Neural cell (in vitro differentiated cells): ENCODE results near the gene TOX2. TPM values are rescaled to one million over a fixed set of nuclear protein-coding genes. Genes with fewer than 3 reads are reported as not detected.

Experiments
- H2AFZ ChIP-seq: fragments of 200-600, 300-800 bp; sonication (generic), shearing (Covaris generic); 2 replicates; pipeline ENCODE4 v1.6.0; 2014; ENCODE audit warnings: low read depth, mild to moderate bottlenecking, antibody characterized with exemption, low read length, moderate library complexity
- H3F3A ChIP-seq: fragments of 200-600 bp; shearing (Covaris generic); 2 replicates; pipeline ENCODE4 v1.6.1; 2016; ENCODE audit warnings: mild to moderate bottlenecking, moderate library complexity, mixed read lengths, antibody characterized with exemption, low read length; ENCODE audit not compliant: insufficient read depth, poor library complexity, severe bottlenecking
- H3K27ac ChIP-seq: fragments of 200-600, 300-800 bp; sonication (generic), shearing (Covaris generic); 2 replicates; pipeline ENCODE4 v1.5.1; 2014; ENCODE audit warnings: mild to moderate bottlenecking, low read length, moderate library complexity
- H3K27me3 ChIP-seq: fragments of 300-800, 200-600 bp; sonication (generic), shearing (Covaris generic); 2 replicates; pipeline ENCODE4 v1.6.0; 2014; ENCODE audit warnings: mild to moderate bottlenecking, low read depth, low read length, moderate library complexity; ENCODE audit not compliant: insufficient read depth
- H3K36me3 ChIP-seq: fragments of 300-800, 200-600 bp; sonication (generic), shearing (Covaris generic); 2 replicates; pipeline ENCODE4 v1.5.1; 2014; ENCODE audit warnings: mild to moderate bottlenecking, antibody characterized with exemption, low read length, moderate library complexity; ENCODE audit not compliant: insufficient read depth
- H3K4me2 ChIP-seq: fragments of 300-800, 200-600 bp; sonication (generic), shearing (Covaris generic); 2 replicates; pipeline ENCODE4 v1.6.0; 2014; ENCODE audit warnings: mild to moderate bottlenecking, low read length
- H3K4me3 ChIP-seq: fragments of 300-800, 200-600 bp; sonication (generic), shearing (Covaris generic); 2 replicates; pipeline ENCODE4 v1.5.1; 2014; ENCODE audit warnings: mild to moderate bottlenecking, low read length, moderate library complexity
- H3K79me2 ChIP-seq: fragments of 200-600 bp; shearing (Covaris generic); replicated peaks from 2 replicates; pipeline ENCODE4 v1.6.0; 2014; ENCODE audit warnings: mild to moderate bottlenecking, low read length, moderate library complexity; ENCODE audit not compliant: insufficient read depth
- H3K9ac ChIP-seq: fragments of 300-800, 200-600 bp; sonication (generic), shearing (Covaris generic); 2 replicates; pipeline ENCODE4 v1.6.1; 2016; ENCODE audit warnings: mild to moderate bottlenecking, low read length, mixed read lengths
- H3K9me2 ChIP-seq: fragments of 200-600 bp; shearing (Covaris generic); 2 replicates; pipeline ENCODE4 v1.6.1; 2016; ENCODE audit warnings: mild to moderate bottlenecking, low read length, mixed read lengths; ENCODE audit not compliant: insufficient read depth
- H3K9me3 ChIP-seq: fragments of 200-600, 300-800 bp; sonication (generic), shearing (Covaris generic); 2 replicates; pipeline ENCODE4 v1.6.1; 2016; ENCODE audit warnings: mild to moderate bottlenecking, mixed run types, low read length, moderate library complexity, mixed read lengths
- H4K20me1 ChIP-seq: fragments of 200-600 bp; shearing (Covaris generic); 2 replicates; pipeline ENCODE4 v1.6.1; 2016; ENCODE audit warnings: mild to moderate bottlenecking, mixed run types; ENCODE audit not compliant: insufficient read depth
- CTCF ChIP-seq: fragments of 450-650 bp; IDR thresholded peaks from 2 replicates; pipeline ENCODE4 v1.5.1; 2014; ENCODE audit warnings: antibody characterized with exemption, mild to moderate bottlenecking, moderate library complexity; ENCODE audit not compliant: poor library complexity, severe bottlenecking
- EP300 ChIP-seq: fragments of 450-650 bp; conservative IDR thresholded peaks from 2 replicates; pipeline ENCODE4 v1.6.1; 2014; ENCODE audit warnings: antibody characterized with exemption, mild to moderate bottlenecking, moderate library complexity; ENCODE audit not compliant: poor library complexity, severe bottlenecking
- EZH2 ChIP-seq: fragments of 200-600, 300-800 bp; shearing (Covaris generic), sonication (generic); IDR thresholded peaks from 2 replicates; pipeline ENCODE4 v1.6.1; 2014; ENCODE audit warnings: antibody characterized with exemption, low read length, borderline replicate concordance, mild to moderate bottlenecking; ENCODE audit not compliant: insufficient read depth, poor library complexity, severe bottlenecking
- MXI1 ChIP-seq: fragments of 450-650 bp; conservative IDR thresholded peaks from 2 replicates; pipeline ENCODE4 v1.6.1; 2014; ENCODE audit warnings: antibody characterized with exemption, mild to moderate bottlenecking; ENCODE audit not compliant: poor library complexity, severe bottlenecking
- POLR2AphosphoS5 ChIP-seq: IDR thresholded peaks from 2 replicates; pipeline ENCODE4 v1.6.1; 2012
- RAD21 ChIP-seq: fragments of 450-650 bp; conservative IDR thresholded peaks from 2 replicates; pipeline ENCODE4 v1.6.1; 2014; ENCODE audit warnings: antibody characterized with exemption, mild to moderate bottlenecking, moderate library complexity
- REST ChIP-seq: IDR thresholded peaks from 2 replicates; pipeline ENCODE4 v1.6.1; 2012; ENCODE audit warnings: borderline replicate concordance
- SMC3 ChIP-seq: fragments of 450-650 bp; conservative IDR thresholded peaks from 2 replicates; pipeline ENCODE4 v1.6.1; 2014; ENCODE audit warnings: antibody characterized with exemption, mild to moderate bottlenecking, moderate library complexity; ENCODE audit not compliant: poor library complexity
- TAF1 ChIP-seq: IDR thresholded peaks from 2 replicates; pipeline ENCODE4 v1.6.1; 2012; ENCODE audit warnings: low read depth
- polyA plus RNA-seq: library from polyadenylated mRNA; depleted of rRNA; stranded (reverse); fragments of >200 nt; gene quantifications from 2 replicates; pipeline ENCODE4 v1.2.3, GENCODE V29; 2014

Gene TOX2
- polyA plus RNA-seq, 1 donor from 2014 or later = 0.89 TPM

DNA sequence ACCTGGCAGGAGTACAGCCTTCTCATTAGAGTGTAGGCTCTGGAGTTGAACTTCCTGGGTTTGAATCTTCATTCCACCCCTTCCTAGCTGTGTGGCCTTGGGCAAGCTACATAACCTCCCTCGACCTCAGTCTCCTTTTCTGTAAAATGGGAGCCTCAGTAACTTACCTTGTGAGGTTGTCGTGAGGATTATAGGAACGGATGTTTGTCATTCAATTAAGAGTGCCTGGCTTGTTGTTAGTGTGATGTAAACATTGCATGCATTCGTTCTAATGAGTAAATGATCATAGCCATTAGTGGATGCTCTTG, 45.2 kb downstream of the TOX2 start:
- no peaks in the 10 kb centered on the region for H3K27me3 ChIP-seq
- no peaks in the 10 kb centered on the region for H3K79me2 ChIP-seq
- H3K27ac ChIP-seq = no peak overlapping the region
- no peaks in the 10 kb centered on the region for H3K9me3 ChIP-seq
- H3K9me2 ChIP-seq = no peaks in the 10 kb centered on the region
- no peaks in the 10 kb centered on the region for H3F3A ChIP-seq
- H3K4me2 ChIP-seq = no peak overlapping the region
- no peaks in the 10 kb centered on the region for H3K36me3 ChIP-seq
- H4K20me1 ChIP-seq = no peaks in the 10 kb centered on the region
- H3K4me3 ChIP-seq = no peak overlapping the region
- no peak overlapping the region for H3K9ac ChIP-seq
- H2AFZ ChIP-seq = no peak overlapping the region
- TF ChIP-seq CTCF (no peak), EP300 (no peak), POLR2AphosphoS5 (no peak), MXI1 (no peak), TAF1 (no peak), RAD21 (no peak), EZH2 (no peak), REST (no peak), SMC3 (no peak)

DNA sequence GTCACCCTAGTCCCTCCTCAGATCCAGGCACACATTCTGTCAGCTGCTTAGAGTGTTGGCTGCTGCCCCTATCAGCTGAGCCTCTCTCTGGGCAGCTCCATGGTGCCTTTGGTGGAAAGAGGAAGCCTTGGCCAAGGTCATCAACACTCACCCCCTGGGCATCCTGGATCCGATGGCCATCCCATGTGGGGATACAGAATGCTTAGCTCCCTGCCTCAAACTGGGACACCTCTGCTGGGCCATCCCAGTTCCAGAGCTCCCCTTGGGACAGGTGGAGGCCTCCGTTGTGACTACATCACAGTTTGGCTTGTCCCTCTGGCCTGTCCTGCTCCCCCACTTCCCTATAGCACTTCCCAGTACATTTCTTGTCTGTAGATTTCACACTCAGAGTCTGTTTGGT, 45.6 kb downstream of the TOX2 start:
- Histone ChIP-seq H3K4me2 (no peak overlapping the region), H4K20me1 (no peaks in the 10 kb centered on the region), H3K4me3 (no peak overlapping the region), H3F3A (no peaks in the 10 kb centered on the region), H3K79me2 (no peaks in the 10 kb centered on the region), H3K9me2 (no peaks in the 10 kb centered on the region), H3K9me3 (no peaks in the 10 kb centered on the region), H3K27me3 (no peaks in the 10 kb centered on the region), H3K36me3 (no peaks in the 10 kb centered on the region), H3K9ac (no peak overlapping the region), H3K27ac (no peak overlapping the region), H2AFZ (no peak overlapping the region)
- no peak for TF ChIP-seq REST
- TF ChIP-seq POLR2AphosphoS5 = no peak
- TF ChIP-seq SMC3 = no peak
- TF ChIP-seq CTCF = no peak
- no peak for TF ChIP-seq TAF1
- no peak for TF ChIP-seq RAD21
- no peak for TF ChIP-seq EZH2
- TF ChIP-seq MXI1 = no peak
- TF ChIP-seq EP300 = no peak
